Retinal pigment epithelial cell (primary cell): ENCODE results near the gene MYPN.
"Not testable (repeated sequence)": the region's sequence is repeated elsewhere in the genome, so short reads cannot be mapped to it uniquely, and the experiment has no call there.

Experiments used
- DNase-seq: peaks from one replicate; pipeline ENCODE4 v3.0.0-alpha.2; 2010; ENCODE audit warnings: low read depth
- H3K4me3 ChIP-seq: 2 replicates; pipeline ENCODE4 v1.5.1; 2011; ENCODE audit warnings: mild to moderate bottlenecking, low read length, control low read depth, moderate library complexity
- CTCF ChIP-seq: conservative IDR thresholded peaks from 2 replicates; pipeline ENCODE4 v1.5.1; 2011; ENCODE audit warnings: low read depth, low read length, control low read depth, inconsistent platforms

MYPN gene

GRCh38 chr10:68153473-68154210 is 44.4 kb downstream of the MYPN start:
- peak overlapping the region; percentile 0 for H3K4me3 ChIP-seq
- TF ChIP-seq CTCF: no peak
- DNase-seq: peak; percentile 90

GRCh38 chr10:68154211-68154497 is 44.9 kb downstream of the MYPN start:
- TF ChIP-seq CTCF: no peak
- DNase-seq: no peak
- peak overlapping the region; percentile 0 for H3K4me3 ChIP-seq

GRCh38 chr10:68155615-68156210 is 46.4 kb downstream of the MYPN start:
- TF ChIP-seq CTCF: no peak
- DNase-seq: no peak
- H3K4me3 ChIP-seq: no peak overlapping the region

GRCh38 chr10:68156373-68157185 is 47.3 kb downstream of the MYPN start:
- no peak overlapping the region for H3K4me3 ChIP-seq
- TF ChIP-seq CTCF: peak; percentile 84
- no peak for DNase-seq

- DNase-seq, H3K4me3 ChIP-seq: not testable (repeated sequence)
Measured at GRCh38 chr10:68157522-68157921, 48.2 kb downstream of the MYPN start.

GRCh38 chr10:68158031-68158430 is 48.7 kb downstream of the MYPN start:
- DNase-seq: no peak
- no peak for TF ChIP-seq CTCF
- H3K4me3 ChIP-seq: no peak overlapping the region

GRCh38 chr10:68163735-68164134 is 54.4 kb downstream of the MYPN start:
- DNase-seq: no peak
- no peak for TF ChIP-seq CTCF
- H3K4me3 ChIP-seq: no peak overlapping the region
